Heart right ventricle (tissue), 16 donors: ENCODE data around the gene NSL1. TPM values are rescaled to one million over a fixed set of nuclear protein-coding genes. Genes with fewer than 3 reads are reported as not detected.

Source experiments
- ATAC-seq, 8 donors: fragments of 200-7000 bp; cut with Tn5 transposase; one replicate each; pipeline ENCODE4 v1.9.1; 2020; ENCODE audit warnings: mild to moderate bottlenecking in 8 of 8, moderate library complexity in 8 of 8, moderate number of reproducible peaks in 1 of 8
- DNase-seq, 2 donors: peaks; one replicate each; pipeline ENCODE4 v3.0.0-alpha.2; 2020
- H3K27ac ChIP-seq, 10 donors: fragments of 200-600 bp; sonication (generic) in 2 of 10; one replicate each; pipeline versions ENCODE4 v1.5.0 to v1.8.0; 2020 to 2022; ENCODE audit warnings: mild to moderate bottlenecking in 3 of 10
- H3K27me3 ChIP-seq, 7 donors: fragments of 200-600 bp; one replicate each; pipeline ENCODE4 v1.8.0; 2021 to 2022; ENCODE audit warnings: mild to moderate bottlenecking in 2 of 7
- H3K36me3 ChIP-seq, 9 donors: fragments of 200-600 bp; sonication (generic) in 1 of 9; one replicate each; pipeline versions ENCODE4 v1.5.0 to v1.8.0; 2020 to 2022; ENCODE audit warnings: mild to moderate bottlenecking in 2 of 9
- H3K4me1 ChIP-seq, 9 donors: fragments of 200-600 bp; sonication (generic) in 1 of 9; one replicate each; pipeline versions ENCODE4 v1.5.0 to v1.8.0; 2020 to 2022; ENCODE audit warnings: mild to moderate bottlenecking in 4 of 9
- H3K4me3 ChIP-seq, 10 donors: fragments of 200-600 bp; sonication (generic) in 2 of 10; one replicate each; pipeline versions ENCODE4 v1.5.0 to v1.8.0; 2020 to 2022; ENCODE audit warnings: mild to moderate bottlenecking in 7 of 10, moderate library complexity in 2 of 10
- H3K9me3 ChIP-seq, 11 donors: fragments of 200-600 bp in 10 of 11; sonication (generic) in 2 of 11; one replicate each; pipeline versions ENCODE4 v1.5.0 to v1.8.0; 2013 to 2022; ENCODE audit warnings: mild to moderate bottlenecking in 2 of 11, control low read depth in 1 of 11, moderate library complexity in 1 of 11
- WGBS, 2 donors: extraction: QIAGEN DNeasy Blood & Tissue Kit; methylation state at CpG; one replicate each; pipeline ENCODE4 v1.1.7; 2013; ENCODE audit warnings: inconsistent platforms in 1 of 2; 5-methylcytosine and 5-hydroxymethylcytosine counted together
- intact Hi-C, 10 donors: fragments of 100-400 bp; cut with DNase I; formaldehyde crosslinking; loops; one replicate each; pipeline versions ENCODE4 v1.11.1 to v1.14.2; 2022
- polyA plus RNA-seq, 2 donors: library from polyadenylated mRNA; stranded (reverse); fragments of 200-250 nt; gene quantifications; one replicate each; pipeline ENCODE4 v1.2.3, GENCODE V29; 2013
- total RNA-seq, 10 donors: library from RNA; stranded (reverse); fragmentation: NEBNext Ultra II Directional in 3 of 10; extraction: Animal tissue kit (Norgen Biotek cat#: 25700) in 3 of 10; gene quantifications; one replicate each; pipeline versions ENCODE4 v1.2.1 to v1.2.4, GENCODE V29; 2021 to 2023
- TF ChIP-seq, protein P1 (sequence below), 9 donors: fragments of 200-600 bp; sonication (generic) in 2 of 9; IDR thresholded peaks; one replicate each; pipeline versions ENCODE4 v1.5.0 to v1.8.0; 2021 to 2022; ENCODE audit warnings: antibody characterized with exemption in 9 of 9, mild to moderate bottlenecking in 5 of 9, moderate library complexity in 1 of 9
- donor health status: Arrhythmogenic right ventricular cardiomyopathy.
- donor health status: ischemic (EF 13 %, LVEDD 7.1; RV severe dilation, severe dysfunction).
- donor health status: healthy with polysubstance abuse.
- donor health status: DM: no; HTN: yes; CAD: no.
- donor health status: DM: no; HTN: no; CAD: no.
- donor health status: ischemic (EF 25% LVEDD 6.9; RV normal size, moderate dysfunction).
- donor health status: ischemic (EF 25% LVEDD 5.7; RV mildly dilated, moderate dysfunction).
- donor health status: healthy.
- donor health status: DM: yes; HTN: yes; CAD: no.
- donor health status: Ischemic cardiomyopathy.
- donor health status: ischemic (EF 35%, LVEDD 5.7; RV mildly dilated, moderate dysfunction).
- donor health status: nonischemic (EF 11% LVEDD 7.7; RV severe dilation, severe dysfunction).
- donor health status: DM: yes; HTN: yes; CAD: no.
- donor health status: PGD.
- donor health status: ischemic (EF 29% LVEDD 5.4; RV normal size, mild dysfunction).
- donor health status: nonischemic (EF 23%, LVEDD 6.1; RV moderate dilation, normal function).

NSL1 gene
- total and polyA plus RNA-seq, 12 donors, result 9.4 to 30.1 (median 23.7) TPM

GRCh38 chr1:212688341-212689047 is 103.1 kb downstream of the NSL1 start:
- TF ChIP-seq, protein P1, sequence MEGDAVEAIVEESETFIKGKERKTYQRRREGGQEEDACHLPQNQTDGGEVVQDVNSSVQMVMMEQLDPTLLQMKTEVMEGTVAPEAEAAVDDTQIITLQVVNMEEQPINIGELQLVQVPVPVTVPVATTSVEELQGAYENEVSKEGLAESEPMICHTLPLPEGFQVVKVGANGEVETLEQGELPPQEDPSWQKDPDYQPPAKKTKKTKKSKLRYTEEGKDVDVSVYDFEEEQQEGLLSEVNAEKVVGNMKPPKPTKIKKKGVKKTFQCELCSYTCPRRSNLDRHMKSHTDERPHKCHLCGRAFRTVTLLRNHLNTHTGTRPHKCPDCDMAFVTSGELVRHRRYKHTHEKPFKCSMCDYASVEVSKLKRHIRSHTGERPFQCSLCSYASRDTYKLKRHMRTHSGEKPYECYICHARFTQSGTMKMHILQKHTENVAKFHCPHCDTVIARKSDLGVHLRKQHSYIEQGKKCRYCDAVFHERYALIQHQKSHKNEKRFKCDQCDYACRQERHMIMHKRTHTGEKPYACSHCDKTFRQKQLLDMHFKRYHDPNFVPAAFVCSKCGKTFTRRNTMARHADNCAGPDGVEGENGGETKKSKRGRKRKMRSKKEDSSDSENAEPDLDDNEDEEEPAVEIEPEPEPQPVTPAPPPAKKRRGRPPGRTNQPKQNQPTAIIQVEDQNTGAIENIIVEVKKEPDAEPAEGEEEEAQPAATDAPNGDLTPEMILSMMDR (IDR thresholded peaks at IDR 0.05), result no peak
- peaks cover 0 to 24% (median 0%) of the 10 kb centered on the region in 9 donors for H3K4me1 ChIP-seq
- no peaks in the 10 kb centered on the region for H3K36me3 ChIP-seq
- intact Hi-C loops, result no loop called here
- no peak overlapping the region for H3K27ac ChIP-seq
- H3K9me3 ChIP-seq, result no peaks in the 10 kb centered on the region
- H3K27me3 ChIP-seq, result peaks cover 0 to 6% (median 0%) of the 10 kb centered on the region in 7 donors
- no peak for DNase-seq
- no peak for ATAC-seq
- WGBS, 2 donors, result 79 to 82% methylated on average over 7 of the region's 7 CpGs
- no peak overlapping the region for H3K4me3 ChIP-seq

DNA sequence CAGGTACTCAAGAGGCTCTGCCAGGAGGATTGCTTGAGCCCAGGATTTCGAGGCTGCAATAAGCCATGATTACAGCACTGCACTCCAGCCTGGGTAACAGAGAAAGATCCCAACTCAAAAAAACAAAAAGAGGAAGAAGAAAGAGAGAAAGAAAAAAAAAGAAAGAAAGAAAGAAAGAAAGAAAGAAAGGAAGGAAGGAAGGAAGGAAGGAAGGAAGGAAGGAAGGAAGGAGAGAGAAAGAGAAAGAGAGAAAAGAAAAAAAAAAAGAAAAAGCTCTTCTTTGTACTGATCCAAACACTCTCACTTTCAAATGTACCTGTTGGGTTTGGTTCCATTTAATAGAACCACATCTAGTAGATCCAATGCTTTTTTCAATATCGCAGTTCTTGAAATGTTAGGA is 103.8 kb downstream of the NSL1 start:
- no peak for DNase-seq

DNA sequence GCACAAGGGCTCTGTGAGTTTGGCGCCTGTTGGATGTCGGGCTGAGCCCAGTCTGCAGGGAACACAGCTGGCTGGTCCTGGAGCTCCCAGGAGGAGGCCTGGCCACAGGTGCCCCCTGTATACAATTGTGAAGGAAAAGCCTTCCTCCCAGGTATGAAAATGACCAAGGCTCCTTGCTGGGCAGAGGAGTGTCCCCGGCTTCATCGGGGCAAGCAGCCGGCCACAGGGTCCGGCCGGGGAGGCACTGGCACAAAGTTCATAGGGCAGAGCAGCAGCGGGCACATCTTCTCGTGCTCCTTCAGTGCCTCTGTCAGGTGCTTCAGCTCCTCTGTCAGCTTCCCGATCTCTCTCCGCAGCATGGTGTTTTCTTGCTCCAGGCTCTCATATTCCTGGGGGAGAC is 105.0 kb downstream of the NSL1 start:
- no peak for ATAC-seq
- DNase-seq, result no peak
- Histone ChIP-seq H3K27me3 (peaks cover 0 to 8% (median 0%) of the 10 kb centered on the region in 7 donors), H3K36me3 (no peaks in the 10 kb centered on the region), H3K9me3 (no peaks in the 10 kb centered on the region), H3K27ac (no peak overlapping the region), H3K4me1 (peaks cover 0 to 38% (median 0%) of the 10 kb centered on the region in 9 donors), H3K4me3 (no peak overlapping the region)
- intact Hi-C loops, result no loop called here
- TF ChIP-seq, protein P1 (IDR thresholded peaks at IDR 0.05), result no peak
- 95 to 98% methylated on average over 11 of the region's 11 CpGs for WGBS, 2 donors

More for the DNA sequence above, 103.8 kb downstream of the NSL1 start:
- TF ChIP-seq, protein P1 (IDR thresholded peaks at IDR 0.05), result no peak
- Histone ChIP-seq H3K36me3 (no peaks in the 10 kb centered on the region), H3K4me1 (peaks cover 0 to 31% (median 0%) of the 10 kb centered on the region in 9 donors), H3K4me3 (no peak overlapping the region), H3K9me3 (no peaks in the 10 kb centered on the region), H3K27ac (no peak overlapping the region), H3K27me3 (peaks cover 0 to 8% (median 0%) of the 10 kb centered on the region in 7 donors)
- WGBS, 2 donors, result 95% methylated on average over 2 of the region's 2 CpGs
- intact Hi-C loops, result no loop called here
- ATAC-seq, result no peak

GRCh38 chr1:212686069-212686468 is 105.5 kb downstream of the NSL1 start:
- ATAC-seq (no peak), DNase-seq (no peak)
- TF ChIP-seq, protein P1 (IDR thresholded peaks at IDR 0.05), result no peak
- WGBS, 2 donors, result 84 to 85% methylated on average over 3 of the region's 3 CpGs
- Histone ChIP-seq H3K36me3 (no peaks in the 10 kb centered on the region), H3K27me3 (peaks cover 0 to 8% (median 0%) of the 10 kb centered on the region in 7 donors), H3K27ac (no peak overlapping the region), H3K4me3 (no peak overlapping the region), H3K9me3 (no peaks in the 10 kb centered on the region), H3K4me1 (peaks cover 0 to 43% (median 0%) of the 10 kb centered on the region in 9 donors)
- intact Hi-C loops, result no loop called here
